NCI-H2196 treated with DMSO at 0.1 percent for 48 hours (cell line): ENCODE measurements around the gene SATB2.

Experiments used
- DNase-seq: peaks from one replicate; lab custom pipeline; 2025; ENCODE audit not compliant: unreplicated experiment; lab: John Stamatoyannopoulos, UW

SATB2 gene

DNA sequence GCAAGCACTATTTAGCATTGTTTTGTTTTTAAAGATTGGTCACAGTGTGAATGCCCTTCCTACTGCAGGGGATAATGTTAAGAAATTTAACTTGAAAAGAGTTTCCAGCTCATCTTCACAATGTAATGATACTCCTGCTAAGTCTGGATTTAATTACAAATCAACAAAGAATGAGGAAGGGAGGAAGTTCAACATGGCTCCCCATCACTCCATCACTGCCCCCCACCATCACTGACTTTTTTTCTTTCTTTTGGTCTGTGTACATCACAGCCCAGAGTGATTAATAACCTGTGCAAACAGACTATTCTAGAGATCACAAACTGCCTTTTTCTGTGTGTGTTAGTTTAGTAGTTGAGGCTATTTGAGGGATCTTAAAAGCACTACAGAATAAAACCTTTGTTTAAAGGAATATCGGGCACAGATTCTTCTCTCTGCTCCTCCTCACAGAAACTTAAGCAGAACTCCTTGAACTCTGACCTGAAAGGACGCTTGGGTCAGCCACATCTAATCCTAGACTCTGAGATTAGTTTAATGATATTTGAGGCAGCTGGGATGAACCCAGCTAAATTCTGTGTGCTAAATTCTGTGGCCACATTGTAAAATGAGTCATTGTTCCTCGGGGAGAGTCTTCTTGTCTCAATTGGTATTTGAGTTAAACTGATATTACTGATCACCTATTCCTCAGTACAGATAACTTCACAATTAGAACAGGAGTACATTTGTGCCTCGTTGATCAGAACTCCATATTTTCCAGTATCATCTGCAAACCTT lies 47.8 kb downstream of the SATB2 start:
- no peak for DNase-seq

DNA sequence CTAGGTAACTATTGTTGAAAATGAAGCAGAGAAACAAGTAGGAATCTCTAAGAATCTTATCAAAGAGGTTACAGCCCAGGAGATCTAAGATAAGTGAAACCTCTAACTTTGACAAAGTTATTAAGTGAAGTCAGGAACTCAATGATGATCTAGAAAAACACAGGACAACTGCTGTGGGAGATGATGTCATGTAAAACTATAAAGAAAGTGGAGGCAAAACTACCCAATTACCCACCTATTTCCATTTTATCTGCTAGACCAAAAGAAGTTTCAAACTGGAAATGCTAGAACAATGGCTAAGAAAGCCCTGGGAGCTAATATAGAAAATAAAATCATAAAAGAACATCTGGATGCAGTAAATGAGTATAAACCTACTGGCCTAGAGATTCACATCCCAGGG lies 50.3 kb downstream of the SATB2 start:
- DNase-seq = no peak

DNA sequence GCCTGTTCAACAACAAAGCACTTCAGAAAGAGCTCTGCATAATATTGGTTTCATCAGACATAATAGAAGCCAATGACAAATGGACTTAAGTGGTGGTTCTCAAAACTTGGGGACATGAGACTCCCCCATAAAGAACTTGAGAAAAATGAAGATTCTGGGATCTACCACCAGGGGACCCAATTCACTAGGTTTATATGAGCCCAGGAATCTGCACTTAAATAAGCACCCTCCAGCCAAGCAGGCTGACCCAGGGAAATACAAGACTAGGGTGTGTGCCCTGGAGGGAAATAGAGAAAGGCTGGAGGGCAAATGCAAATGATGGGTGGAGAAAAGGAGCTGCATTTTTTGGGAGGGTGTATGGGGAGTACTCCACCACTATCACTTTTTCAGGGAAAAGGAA lies 52.5 kb downstream of the SATB2 start:
- no peak for DNase-seq

DNA sequence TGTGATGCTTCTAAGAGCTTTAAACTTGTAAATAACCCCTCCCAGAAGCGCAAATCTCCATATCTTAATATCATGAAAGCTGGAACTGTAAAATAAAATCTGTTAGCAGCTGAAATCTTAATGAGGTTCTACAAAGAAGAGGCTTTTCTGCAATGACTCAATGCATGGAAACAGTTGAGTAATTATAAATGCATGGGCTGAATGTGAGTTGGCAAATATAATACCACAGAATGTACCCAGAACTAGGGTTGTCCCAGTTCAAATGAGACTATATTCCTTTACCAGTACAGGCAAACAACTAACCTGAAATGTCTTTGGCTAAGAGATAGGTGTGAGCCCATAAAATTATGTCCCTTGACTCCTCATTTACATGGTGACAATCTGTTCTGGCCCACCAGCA lies 52.9 kb downstream of the SATB2 start:
- DNase-seq = no peak

DNA sequence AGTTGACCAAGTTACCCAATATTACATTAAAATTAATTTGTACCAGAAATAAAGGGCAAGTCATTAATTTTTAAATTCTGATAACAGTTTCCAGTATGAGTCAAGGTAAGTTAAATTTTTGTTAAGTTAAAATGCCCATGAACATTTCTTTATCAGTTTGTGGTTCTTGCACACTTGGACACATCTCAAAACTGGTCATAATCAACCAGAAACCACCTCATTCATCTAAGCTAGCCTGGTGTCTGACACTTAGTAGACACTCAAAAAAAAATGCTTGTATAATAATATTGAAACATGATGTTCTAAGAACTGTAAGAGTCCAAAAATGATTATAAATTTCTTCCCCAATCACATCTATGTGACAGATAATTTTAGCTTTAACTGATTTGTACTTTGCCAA lies 62.4 kb downstream of the SATB2 start:
- no peak for DNase-seq

DNA sequence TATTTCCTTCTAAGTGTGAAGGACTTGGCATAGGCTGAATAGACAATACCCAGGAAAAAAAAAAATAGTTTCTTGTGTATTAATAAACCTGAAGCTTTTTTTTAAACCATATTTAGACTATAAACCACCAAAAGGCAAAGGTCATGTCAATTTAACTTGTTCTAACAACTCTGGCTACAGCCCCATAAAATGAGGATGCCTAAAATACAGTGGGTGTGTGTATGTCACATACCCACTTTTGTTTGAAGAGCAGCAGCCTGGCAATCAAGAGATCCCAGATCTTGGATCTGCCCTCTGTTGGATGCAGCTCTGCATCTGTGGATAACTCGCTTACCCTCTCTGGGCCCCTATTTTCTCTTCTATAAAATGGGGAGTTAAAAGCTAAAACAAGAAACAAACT lies 65.4 kb downstream of the SATB2 start:
- no peak for DNase-seq

DNA sequence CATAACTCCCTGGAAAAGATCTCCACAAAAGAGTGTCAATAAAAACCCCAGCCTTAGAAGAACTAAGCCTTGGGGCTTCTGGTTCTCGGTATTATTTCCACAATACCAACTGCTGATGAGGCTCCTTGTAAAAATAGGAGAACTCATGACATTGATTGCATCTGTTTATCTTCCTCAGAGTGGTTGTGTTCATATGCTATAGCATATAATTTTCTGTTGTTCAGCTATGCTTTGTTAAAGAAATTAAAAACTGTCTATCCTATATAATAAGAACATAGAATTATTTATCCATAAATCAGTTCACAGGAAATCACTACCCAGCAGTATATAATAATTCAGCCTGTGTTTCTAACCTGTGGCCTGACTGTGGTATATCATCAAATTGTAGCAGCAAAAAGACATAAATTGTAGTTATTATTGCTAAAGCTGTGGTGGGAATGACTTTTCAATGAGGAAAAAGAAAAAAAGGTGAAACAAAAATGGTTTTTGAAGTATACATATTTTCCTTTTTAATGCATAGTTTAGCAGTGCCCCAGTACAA lies 68.9 kb downstream of the SATB2 start:
- DNase-seq = no peak

DNA sequence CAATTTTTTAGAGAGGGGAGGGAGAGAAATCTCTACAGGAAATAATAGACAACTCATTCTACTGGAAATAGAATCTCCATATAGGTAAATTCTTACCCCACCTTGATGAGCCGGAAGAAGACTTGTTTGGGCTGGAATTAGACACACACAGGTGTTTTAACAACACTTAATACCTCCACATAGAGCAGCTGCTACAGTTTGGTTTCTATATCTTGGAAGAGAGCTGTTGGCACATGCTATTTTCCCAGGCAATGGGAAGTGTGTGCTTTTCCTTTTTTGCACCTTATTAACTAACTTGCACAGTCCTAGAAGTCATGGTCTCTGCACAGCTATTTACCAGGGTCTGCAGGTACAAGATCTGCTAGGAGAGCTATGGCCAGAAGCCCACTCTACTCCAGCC lies 73.7 kb downstream of the SATB2 start:
- DNase-seq = no peak

DNA sequence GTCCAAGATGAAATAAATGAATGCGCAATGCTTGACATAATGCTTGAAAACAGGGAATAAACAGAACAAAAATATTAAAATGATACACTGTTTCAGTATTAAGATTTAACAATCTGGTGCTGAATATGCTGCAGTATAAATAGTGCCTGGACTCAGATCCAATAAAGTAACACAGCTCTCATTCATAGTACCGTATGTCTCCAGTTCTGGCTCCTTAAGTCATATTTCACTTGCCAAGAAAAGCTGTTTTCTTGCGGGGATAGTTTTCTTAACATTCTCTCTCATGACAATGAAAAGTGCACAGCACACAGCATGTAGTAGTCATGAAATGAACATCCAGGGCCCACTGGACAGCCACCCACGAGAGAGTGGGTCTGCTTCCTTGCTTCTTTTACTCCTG lies 74.7 kb downstream of the SATB2 start:
- DNase-seq = no peak

DNA sequence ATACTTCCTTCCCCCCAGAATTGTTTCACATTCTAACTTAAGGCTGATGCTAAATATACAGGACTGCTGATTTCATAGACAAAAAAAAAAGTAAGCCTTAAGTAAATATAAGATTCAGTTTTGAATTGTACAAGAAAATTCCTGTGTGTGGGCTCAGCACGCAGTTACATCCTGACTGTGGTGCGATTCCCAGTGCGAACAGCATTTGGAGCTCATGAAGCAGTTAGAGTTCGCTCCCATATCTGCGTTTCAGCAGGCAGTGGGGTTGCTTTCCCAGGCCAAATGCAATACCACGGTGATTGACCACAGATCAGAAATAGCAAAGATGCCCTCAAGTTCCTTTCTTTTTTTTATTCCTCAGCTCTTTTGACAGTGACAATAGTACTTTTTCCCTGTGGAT lies 75.6 kb downstream of the SATB2 start:
- no peak for DNase-seq

DNA sequence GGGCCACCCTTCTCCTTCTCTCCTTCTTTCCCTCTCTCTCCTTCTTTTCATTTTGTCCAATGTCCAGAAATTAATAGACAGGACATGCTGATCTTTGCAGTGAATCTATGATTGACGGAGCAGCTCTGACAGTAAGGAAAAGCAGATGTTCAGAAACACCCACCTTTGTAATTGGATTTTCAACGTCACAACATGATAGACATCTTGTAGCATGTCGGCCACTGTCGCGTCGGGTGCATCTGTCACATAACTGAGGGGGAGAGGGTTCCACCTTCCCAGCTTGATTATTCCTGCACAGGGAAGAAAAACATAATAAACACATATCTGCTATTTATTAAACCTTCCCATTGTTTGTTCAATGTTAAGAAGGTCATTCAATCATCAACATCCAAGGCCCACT lies 76.2 kb downstream of the SATB2 start:
- DNase-seq = no peak

DNA sequence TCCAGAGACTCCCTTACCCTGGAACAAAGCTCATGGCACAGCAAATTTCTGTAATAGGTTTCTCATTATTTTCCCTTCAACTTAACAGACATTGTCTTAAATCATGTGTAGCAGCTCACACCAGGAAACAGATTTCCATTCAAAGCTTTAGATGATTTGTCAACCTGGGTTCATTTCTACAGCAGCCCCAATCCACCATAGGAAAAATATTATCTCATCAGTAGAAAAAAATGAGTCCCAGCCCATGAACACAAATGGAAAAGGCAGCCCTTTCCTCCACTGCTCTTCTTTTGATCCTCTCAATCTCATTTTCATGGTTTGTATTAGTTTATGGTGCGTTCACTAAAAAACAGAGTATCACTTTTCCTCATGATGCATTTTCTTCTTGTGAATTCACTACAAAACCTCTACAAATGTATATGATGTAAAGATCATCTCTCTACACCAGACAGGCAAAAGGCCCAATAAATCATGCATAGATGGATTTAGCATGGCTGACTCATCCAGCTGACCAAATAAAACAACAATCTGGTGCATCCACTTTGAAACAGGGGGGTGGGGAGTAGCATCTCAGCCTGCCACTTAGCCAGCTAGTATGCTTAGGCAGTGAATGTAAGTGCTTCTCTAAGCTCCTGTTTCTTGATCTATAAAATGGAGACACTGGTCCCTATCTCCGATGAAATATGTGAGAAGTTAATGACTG lies 78.6 kb downstream of the SATB2 start:
- no peak for DNase-seq

DNA sequence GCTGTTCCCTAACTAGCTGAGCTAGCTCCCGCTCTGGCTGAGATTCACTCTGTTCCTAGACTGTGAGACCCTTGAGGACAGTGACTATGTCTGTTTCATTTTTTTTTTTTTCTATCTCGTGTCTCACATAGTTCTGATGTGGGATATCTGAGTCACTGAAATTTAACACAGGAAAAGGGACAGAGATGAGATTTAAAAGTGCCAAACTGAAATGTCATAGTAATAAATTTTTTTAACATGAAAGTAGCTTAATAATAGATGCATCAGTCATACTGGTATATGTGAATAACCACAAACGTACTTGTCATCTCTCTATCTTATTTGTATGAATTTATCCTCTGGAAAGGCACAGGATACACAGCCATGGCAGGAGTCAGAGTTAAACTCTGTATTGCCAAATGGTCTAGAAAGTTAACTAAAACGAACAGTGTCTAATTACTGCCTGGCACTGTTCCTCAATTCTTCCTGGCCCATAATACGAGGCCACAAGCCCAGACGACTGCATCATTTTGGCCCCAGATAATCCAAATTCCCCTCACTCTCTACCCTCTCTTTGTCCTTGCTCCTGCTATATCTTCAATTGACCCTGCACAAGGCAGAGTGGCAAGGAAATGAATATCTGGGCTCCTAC lies 87.5 kb downstream of the SATB2 start:
- DNase-seq = no peak

DNA sequence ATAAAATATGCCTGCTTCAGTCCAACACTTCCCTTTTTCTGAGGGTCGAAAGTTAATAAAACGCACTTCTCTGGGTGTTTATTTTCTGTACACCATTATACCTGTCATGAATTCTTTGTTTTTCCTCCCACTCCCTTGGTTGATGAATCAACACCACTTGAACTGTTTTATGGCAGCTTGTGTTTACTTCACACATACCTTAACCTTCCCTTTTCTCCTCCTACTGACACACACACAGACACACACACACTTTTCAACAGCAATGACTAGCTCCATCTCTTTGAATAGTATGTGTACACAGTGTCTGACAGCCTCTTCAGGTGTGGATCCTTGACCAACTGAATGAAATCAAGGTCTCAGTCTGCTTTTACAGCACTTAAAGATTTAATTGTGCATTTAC lies 91.3 kb downstream of the SATB2 start:
- no peak for DNase-seq

DNA sequence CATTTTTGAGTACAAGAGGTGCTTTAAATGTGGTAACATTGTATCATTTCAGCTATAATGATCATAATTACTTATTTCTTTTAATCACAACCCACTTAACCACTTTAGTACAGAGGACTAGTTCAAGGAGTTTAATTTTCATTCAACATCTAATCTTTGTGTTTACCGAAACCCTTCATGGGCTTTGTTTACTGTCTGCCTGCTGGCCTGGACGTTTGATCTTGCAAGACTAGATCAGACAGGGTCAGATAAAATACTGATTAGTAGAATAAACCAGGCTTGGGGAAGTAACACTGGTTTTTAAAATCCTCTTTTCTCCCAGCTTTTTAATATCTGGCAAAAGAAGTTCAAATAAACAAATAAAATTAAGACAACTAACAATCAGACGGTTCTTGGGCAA lies 93.6 kb downstream of the SATB2 start:
- no peak for DNase-seq

DNA sequence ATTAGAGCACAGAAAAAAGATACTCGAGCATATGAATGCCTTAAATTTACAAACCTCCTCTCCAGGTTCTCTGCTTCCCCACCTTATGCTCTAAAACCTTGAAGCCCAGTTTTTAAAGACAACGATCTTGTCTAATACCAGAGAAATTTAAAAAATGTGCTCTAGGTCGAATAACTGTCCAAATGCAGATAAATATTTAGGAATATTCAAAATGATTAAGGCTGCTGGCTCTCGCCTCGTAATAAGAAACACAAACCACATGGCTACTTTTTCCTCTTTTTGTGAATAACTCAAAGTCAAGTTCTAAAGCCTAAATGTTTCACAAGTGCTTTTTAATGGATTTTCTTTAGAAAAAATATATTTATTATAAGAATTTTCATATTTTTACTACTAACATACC lies 101.3 kb downstream of the SATB2 start:
- no peak for DNase-seq

DNA sequence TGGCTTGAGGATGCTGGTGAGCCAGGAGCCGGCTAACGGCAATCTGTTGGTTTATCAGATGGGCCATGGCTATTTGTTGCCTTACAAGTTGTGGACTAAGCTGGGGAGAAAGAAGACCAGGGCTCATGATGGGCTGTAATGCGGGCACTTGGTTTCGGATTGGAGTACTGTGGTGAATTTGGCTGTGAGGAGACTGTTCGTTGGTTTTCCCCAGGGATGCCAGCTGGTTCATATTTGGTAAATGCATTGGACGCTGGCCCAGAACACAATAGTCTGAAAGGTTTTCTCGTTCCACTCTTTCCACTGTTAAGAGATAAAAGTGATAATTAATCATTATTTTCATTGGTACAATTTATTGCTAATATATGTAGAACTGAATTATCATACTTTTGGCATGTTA lies 108.9 kb downstream of the SATB2 start:
- DNase-seq = no peak

DNA sequence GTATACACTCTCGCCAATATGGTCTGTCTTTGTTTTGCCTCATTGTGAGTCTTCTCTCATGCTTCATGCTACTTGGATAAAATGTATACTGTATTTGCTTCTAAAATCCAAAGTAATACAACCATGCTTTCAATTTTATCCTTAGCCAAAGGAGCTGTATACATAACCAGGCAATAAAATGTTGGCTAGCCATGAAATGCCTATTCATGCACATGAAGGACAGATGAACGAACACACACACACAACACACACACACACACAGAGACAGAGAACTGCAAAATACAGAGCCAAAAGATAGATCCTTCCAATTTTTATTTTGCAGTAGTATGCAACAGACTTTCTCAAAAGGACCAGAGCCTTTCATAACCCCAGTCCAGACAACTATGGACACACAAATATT lies 113.7 kb downstream of the SATB2 start:
- DNase-seq = no peak

DNA sequence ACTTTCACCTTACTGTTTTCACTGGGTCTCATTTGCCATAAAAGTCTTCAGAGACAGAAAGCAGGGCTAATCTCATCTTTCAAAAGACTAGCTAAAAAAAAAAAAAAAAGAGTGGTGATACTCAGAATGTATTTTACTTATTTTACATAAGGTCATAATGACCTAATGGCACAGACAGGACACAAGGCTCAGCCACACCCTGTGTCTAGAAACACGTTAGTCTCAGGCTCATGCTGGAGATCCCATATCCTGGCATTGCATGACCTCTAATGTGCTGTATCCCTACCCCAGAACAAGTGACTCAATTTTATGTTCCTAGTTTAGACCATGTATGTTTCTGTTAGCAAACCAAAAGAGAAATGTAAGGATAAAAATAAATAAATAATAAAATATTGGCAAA lies 115.4 kb downstream of the SATB2 start:
- no peak for DNase-seq

DNA sequence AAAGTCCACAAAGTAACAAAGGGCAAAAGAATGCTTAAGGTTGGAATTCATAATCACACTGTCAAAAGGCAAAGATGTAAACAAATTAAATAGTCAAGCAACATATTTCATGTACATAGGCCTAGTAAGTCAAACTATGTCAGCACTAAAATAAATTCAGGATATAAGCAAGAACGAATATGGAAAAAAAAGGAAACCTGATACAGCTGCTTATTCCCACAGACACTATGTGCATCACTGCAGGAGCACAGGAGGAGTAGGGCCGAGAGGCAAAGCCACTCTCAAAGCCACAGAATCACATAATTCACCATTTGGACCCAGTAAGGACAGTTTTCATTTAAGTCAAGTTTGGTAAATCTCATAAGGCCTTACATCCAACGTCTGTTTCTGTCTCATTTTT lies 116.6 kb downstream of the SATB2 start:
- no peak for DNase-seq

DNA sequence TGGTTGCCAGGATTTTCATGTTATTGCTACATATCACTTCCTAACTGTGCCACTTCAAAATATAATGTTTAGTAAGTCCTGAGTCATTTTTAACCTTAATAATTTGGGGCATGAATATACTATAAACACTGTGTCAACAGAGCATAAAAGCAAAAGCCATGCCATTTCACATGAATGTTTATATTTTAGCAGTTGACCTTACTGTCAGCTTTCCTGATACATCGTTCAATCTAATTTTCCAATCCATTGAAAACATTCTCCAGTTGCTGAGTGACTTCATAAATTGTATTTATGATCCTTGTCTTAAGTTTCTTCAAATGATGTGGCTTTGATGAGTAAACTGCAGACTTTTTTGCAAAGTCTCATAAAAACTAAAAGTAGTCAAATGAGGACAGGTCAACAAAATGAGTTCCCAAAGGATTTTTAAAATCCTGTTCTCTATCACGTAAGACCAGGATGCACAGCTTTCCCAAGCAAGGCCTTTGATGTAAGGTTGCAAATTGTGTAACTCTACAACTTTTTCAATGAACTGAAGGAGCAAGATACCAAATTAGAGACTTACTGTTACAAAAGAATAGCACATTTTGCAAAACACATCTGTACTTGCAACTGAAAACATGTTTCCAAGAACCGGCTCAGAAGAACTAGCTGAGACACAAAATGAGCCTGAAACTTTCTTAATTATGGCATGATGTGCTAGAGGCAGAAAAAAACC lies 117.7 kb downstream of the SATB2 start:
- no peak for DNase-seq

DNA sequence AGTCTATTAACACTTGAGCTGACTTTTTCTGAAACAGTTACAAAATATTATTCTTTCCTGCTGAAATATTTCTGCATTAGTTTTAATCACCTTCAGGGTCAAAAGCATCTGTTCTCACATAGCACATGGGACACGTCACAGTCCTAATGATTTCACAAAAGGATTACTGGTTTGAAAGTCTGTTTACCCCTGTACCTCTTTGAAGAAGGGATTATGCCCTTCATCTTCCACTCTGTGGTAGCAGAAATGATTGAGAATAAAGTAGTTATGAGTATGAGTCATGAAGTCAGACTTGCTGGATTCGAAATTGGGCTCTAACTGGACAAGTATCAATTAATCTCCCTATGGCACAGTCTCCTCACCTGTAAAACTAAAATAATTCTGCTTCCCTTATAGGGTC lies 121.2 kb downstream of the SATB2 start:
- no peak for DNase-seq
